MM.1S (cell line): ENCODE data around the gene SORBS2.

ENCODE experiments used
- DNase-seq: peaks from one replicate; pipeline ENCODE4 v3.0.0-alpha.2; 2015
- H2AFZ ChIP-seq: fragments of 300-600 bp; sonication (generic); 2 replicates; pipeline ENCODE4 v1.6.0; 2016; ENCODE audit warnings: antibody characterized with exemption, low read length
- H3F3A ChIP-seq: fragments of 300-600 bp; sonication (generic); 2 replicates; pipeline ENCODE4 v1.6.1; 2016; ENCODE audit warnings: mild to moderate bottlenecking, antibody characterized with exemption, low read length, moderate library complexity, mixed read lengths; ENCODE audit not compliant: insufficient read depth
- H3K27ac ChIP-seq: fragments of 300-600 bp; sonication (generic); 2 replicates; pipeline ENCODE4 v1.5.1; 2016; ENCODE audit warnings: mild to moderate bottlenecking, low read length
- H3K27me3 ChIP-seq: fragments of 300-600 bp; sonication (generic); replicated peaks from 2 replicates; pipeline ENCODE4 v1.6.0; 2016; ENCODE audit warnings: low read length; ENCODE audit not compliant: insufficient read depth
- H3K36me3 ChIP-seq: fragments of 300-600 bp; sonication (generic); replicated peaks from 2 replicates; pipeline ENCODE4 v1.6.1; 2016; ENCODE audit warnings: mild to moderate bottlenecking, low read length, mixed read lengths; ENCODE audit not compliant: insufficient read depth
- H3K4me1 ChIP-seq: fragments of 300-600 bp; sonication (generic); 2 replicates; pipeline ENCODE4 v1.6.1; 2016; ENCODE audit warnings: low read length, mixed read lengths
- H3K4me2 ChIP-seq: fragments of 300-600 bp; sonication (generic); 2 replicates; pipeline ENCODE4 v1.6.0; 2016; ENCODE audit warnings: low read depth, low read length
- H3K4me3 ChIP-seq: fragments of 300-600 bp; sonication (generic); 2 replicates; pipeline ENCODE4 v1.5.1; 2016; ENCODE audit warnings: low read length, mixed read lengths
- H3K79me2 ChIP-seq: fragments of 300-600 bp; sonication (generic); 2 replicates; pipeline ENCODE4 v1.6.1; 2016; ENCODE audit warnings: mixed run types, low read length, mixed read lengths
- H3K9ac ChIP-seq: fragments of 300-600 bp; sonication (generic); 2 replicates; pipeline ENCODE4 v1.6.1; 2016; ENCODE audit warnings: low read length, mixed read lengths
- H3K9me2 ChIP-seq: fragments of 300-600 bp; sonication (generic); replicated peaks from 2 replicates; pipeline ENCODE4 v1.6.1; 2016; ENCODE audit warnings: mild to moderate bottlenecking, low read length, mixed read lengths; ENCODE audit not compliant: insufficient read depth
- H3K9me3 ChIP-seq: fragments of 300-600 bp; sonication (generic); replicated peaks from 2 replicates; pipeline ENCODE4 v1.6.1; 2016; ENCODE audit warnings: mild to moderate bottlenecking, low read length, mixed read lengths; ENCODE audit not compliant: insufficient read depth
- H4K20me1 ChIP-seq: fragments of 300-600 bp; sonication (generic); 2 replicates; pipeline ENCODE4 v1.6.1; 2016; ENCODE audit warnings: mild to moderate bottlenecking, low read length, moderate library complexity, mixed read lengths; ENCODE audit not compliant: insufficient read depth
- EZH2 ChIP-seq: fragments of 300-600 bp; sonication (generic); optimal IDR thresholded peaks from 2 replicates; pipeline ENCODE3; 2017; ENCODE audit warnings: low read depth, mild to moderate bottlenecking, antibody characterized with exemption, low read length, mixed read lengths
- EZH2phosphoT487 ChIP-seq: fragments of 300-600 bp; sonication (generic); IDR thresholded peaks from 2 replicates; pipeline ENCODE4 v1.6.1; 2018; ENCODE audit warnings: antibody characterized with exemption, low read length
- TF ChIP-seq, protein P1 (sequence below): fragments of 300-600 bp; sonication (generic); IDR thresholded peaks from 2 replicates; pipeline ENCODE4 v1.5.1; 2016; ENCODE audit warnings: antibody characterized with exemption, low read length, mixed read lengths

Gene SORBS2

DNA sequence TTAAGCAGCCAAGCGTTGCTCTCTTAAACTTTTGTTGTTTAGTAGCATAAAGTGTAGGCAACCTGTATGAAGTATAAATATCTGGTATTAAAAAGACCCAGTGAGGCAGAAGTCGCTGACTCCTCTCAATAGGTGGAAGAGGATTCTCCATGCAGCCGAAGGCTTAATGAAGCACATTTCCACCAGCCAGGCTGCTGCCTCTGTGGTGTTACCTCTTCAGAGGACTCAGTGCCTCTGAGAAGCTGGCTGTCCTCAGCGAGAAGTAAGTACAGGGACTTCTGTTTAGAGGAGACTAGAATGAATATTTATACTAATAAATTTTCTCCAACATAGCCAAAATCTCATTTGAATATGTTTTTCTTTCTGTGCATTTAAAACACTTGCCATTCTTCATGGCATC is 6.0 kb downstream of the SORBS2 start:
- no peaks in the 10 kb centered on the region for H3K27me3 ChIP-seq
- no peaks in the 10 kb centered on the region for H3K9me3 ChIP-seq
- H3K36me3 ChIP-seq = no peaks in the 10 kb centered on the region
- H3F3A ChIP-seq = no peaks in the 10 kb centered on the region
- DNase-seq = no peak
- no peaks in the 10 kb centered on the region for H3K79me2 ChIP-seq
- TF ChIP-seq, protein P1, sequence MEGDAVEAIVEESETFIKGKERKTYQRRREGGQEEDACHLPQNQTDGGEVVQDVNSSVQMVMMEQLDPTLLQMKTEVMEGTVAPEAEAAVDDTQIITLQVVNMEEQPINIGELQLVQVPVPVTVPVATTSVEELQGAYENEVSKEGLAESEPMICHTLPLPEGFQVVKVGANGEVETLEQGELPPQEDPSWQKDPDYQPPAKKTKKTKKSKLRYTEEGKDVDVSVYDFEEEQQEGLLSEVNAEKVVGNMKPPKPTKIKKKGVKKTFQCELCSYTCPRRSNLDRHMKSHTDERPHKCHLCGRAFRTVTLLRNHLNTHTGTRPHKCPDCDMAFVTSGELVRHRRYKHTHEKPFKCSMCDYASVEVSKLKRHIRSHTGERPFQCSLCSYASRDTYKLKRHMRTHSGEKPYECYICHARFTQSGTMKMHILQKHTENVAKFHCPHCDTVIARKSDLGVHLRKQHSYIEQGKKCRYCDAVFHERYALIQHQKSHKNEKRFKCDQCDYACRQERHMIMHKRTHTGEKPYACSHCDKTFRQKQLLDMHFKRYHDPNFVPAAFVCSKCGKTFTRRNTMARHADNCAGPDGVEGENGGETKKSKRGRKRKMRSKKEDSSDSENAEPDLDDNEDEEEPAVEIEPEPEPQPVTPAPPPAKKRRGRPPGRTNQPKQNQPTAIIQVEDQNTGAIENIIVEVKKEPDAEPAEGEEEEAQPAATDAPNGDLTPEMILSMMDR = no peak
- TF ChIP-seq EZH2phosphoT487 (no peak), EZH2 (no peak)
- no peaks in the 10 kb centered on the region for H3K4me1 ChIP-seq
- H3K4me3 ChIP-seq = no peak overlapping the region
- H2AFZ ChIP-seq = no peak overlapping the region
- no peak overlapping the region for H3K9ac ChIP-seq
- H3K9me2 ChIP-seq = no peaks in the 10 kb centered on the region
- H3K27ac ChIP-seq = no peak overlapping the region
- no peak overlapping the region for H3K4me2 ChIP-seq
- no peaks in the 10 kb centered on the region for H4K20me1 ChIP-seq

DNA sequence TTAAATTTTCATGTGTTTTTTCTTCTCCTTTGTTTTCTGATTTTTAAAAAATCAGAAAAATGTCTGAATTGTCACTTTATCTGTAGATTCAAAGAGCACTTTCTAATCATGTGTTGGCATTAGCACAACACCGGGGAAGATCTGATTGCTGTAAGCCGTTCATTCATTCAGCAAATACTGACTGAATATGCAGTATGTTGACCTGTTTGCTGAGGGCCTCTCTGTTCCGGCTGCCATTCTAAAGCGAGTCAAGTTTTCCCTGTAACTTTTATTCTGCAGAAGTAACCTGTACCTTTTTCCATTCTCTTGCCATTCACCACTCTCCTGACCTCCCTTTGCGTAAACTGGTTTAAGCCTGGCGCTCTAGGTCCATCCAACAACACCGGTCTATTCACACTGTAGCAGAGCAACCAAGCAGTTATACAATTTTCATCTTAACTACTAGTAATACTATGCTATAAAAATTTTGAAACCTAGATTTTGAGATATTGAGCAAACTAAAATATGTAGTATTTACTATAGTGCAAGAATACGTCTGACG is 6.7 kb downstream of the SORBS2 start:
- H3K27ac ChIP-seq = no peak overlapping the region
- TF ChIP-seq, protein P1 = no peak
- TF ChIP-seq EZH2 = no peak
- no peak for TF ChIP-seq EZH2phosphoT487
- no peaks in the 10 kb centered on the region for H3K79me2 ChIP-seq
- H3F3A ChIP-seq = no peaks in the 10 kb centered on the region
- no peak for DNase-seq
- no peaks in the 10 kb centered on the region for H3K36me3 ChIP-seq
- H3K9me3 ChIP-seq = no peaks in the 10 kb centered on the region
- no peak overlapping the region for H2AFZ ChIP-seq
- no peaks in the 10 kb centered on the region for H4K20me1 ChIP-seq
- H3K4me3 ChIP-seq = no peak overlapping the region
- H3K27me3 ChIP-seq = no peaks in the 10 kb centered on the region
- no peak overlapping the region for H3K4me2 ChIP-seq
- H3K9me2 ChIP-seq = no peaks in the 10 kb centered on the region
- H3K9ac ChIP-seq = no peak overlapping the region
- H3K4me1 ChIP-seq = no peaks in the 10 kb centered on the region

DNA sequence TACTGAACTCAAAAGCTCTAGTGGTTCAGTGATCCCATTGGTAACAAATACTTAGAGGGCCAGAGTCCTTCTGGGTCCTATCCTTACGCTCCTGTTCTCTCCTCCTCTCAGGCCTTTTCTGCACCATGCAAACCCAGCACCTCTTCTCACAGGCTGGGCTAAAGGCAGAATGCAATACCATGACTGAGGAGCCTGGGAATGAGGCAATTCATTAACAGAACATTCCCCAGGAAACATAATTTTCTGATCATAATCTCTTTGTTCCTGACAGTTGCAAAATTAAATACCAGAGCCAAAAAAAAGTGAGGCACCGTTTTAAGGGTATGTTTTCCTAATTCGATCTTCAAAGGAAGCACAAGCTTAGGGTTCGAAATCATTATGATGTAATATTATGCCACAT is 9.0 kb downstream of the SORBS2 start:
- no peaks in the 10 kb centered on the region for H3K9me3 ChIP-seq

More for the DNA sequence above, 9.0 kb downstream of the SORBS2 start:
- Histone ChIP-seq H3K4me2 (no peak overlapping the region), H3K27ac (no peak overlapping the region), H4K20me1 (no peaks in the 10 kb centered on the region), H3K9me2 (no peaks in the 10 kb centered on the region), H3K36me3 (no peaks in the 10 kb centered on the region), H3K27me3 (no peaks in the 10 kb centered on the region), H3K4me3 (no peak overlapping the region), H3K9ac (no peak overlapping the region), H2AFZ (no peak overlapping the region), H3F3A (no peaks in the 10 kb centered on the region), H3K79me2 (no peaks in the 10 kb centered on the region), H3K4me1 (no peaks in the 10 kb centered on the region)
- no peak for TF ChIP-seq EZH2
- TF ChIP-seq, protein P1 = no peak
- TF ChIP-seq EZH2phosphoT487 = no peak
- DNase-seq = no peak
